Activated naive CD4-positive, alpha-beta T cell treated with anti-CD3 and anti-CD28 coated beads, Interleukin-2, amount 50 U/mL, for 72 hours (primary cell): ENCODE measurements around the gene ARMC8. TPM values are rescaled to one million over a fixed set of nuclear protein-coding genes. Genes with fewer than 3 reads are reported as not detected.
A peak's percentile ranks its signal among the peaks of the same experiment; 100 is the strongest.
"Not testable (repeated sequence)": the region's sequence is repeated elsewhere in the genome, so short reads cannot be mapped to it uniquely, and the experiment has no call there.

Experiments
- ATAC-seq, 2 donors: fragments of 150-1000 bp; cut with Tn5 transposase; 2 replicates each; pipeline ENCODE4 v1.10.0; 2021; ENCODE audit warnings: mild to moderate bottlenecking in 2 of 2, moderate library complexity in 2 of 2
- DNase-seq, 2 donors: peaks; one replicate each; pipeline ENCODE4 v3.0.0; 2021 to 2022; ENCODE audit warnings: low spot score in 2 of 2
- H3K27ac Mint-ChIP-seq, 2 donors: one replicate each; pipeline ENCODE4 v1.8.0; 2022; ENCODE audit warnings: mild to moderate bottlenecking in 2 of 2, mixed read lengths in 2 of 2
- H3K36me3 Mint-ChIP-seq, 2 donors: one replicate each; pipeline ENCODE4 v1.8.0; 2022; ENCODE audit warnings: mixed read lengths in 2 of 2
- H3K9me3 Mint-ChIP-seq, 2 donors: one replicate each; pipeline ENCODE4 v1.8.0; 2022; ENCODE audit warnings: mixed read lengths in 2 of 2
- total RNA-seq, 2 donors: library from RNA; stranded (reverse); gene quantifications; one replicate each; pipeline ENCODE4 v1.2.3, GENCODE V29; 2022

ARMC8 gene, protein sequence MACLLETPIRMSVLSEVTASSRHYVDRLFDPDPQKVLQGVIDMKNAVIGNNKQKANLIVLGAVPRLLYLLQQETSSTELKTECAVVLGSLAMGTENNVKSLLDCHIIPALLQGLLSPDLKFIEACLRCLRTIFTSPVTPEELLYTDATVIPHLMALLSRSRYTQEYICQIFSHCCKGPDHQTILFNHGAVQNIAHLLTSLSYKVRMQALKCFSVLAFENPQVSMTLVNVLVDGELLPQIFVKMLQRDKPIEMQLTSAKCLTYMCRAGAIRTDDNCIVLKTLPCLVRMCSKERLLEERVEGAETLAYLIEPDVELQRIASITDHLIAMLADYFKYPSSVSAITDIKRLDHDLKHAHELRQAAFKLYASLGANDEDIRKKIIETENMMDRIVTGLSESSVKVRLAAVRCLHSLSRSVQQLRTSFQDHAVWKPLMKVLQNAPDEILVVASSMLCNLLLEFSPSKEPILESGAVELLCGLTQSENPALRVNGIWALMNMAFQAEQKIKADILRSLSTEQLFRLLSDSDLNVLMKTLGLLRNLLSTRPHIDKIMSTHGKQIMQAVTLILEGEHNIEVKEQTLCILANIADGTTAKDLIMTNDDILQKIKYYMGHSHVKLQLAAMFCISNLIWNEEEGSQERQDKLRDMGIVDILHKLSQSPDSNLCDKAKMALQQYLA
- 10 to 100 TPM; 38.3 to 39.0 TPM for total RNA-seq

DNA sequence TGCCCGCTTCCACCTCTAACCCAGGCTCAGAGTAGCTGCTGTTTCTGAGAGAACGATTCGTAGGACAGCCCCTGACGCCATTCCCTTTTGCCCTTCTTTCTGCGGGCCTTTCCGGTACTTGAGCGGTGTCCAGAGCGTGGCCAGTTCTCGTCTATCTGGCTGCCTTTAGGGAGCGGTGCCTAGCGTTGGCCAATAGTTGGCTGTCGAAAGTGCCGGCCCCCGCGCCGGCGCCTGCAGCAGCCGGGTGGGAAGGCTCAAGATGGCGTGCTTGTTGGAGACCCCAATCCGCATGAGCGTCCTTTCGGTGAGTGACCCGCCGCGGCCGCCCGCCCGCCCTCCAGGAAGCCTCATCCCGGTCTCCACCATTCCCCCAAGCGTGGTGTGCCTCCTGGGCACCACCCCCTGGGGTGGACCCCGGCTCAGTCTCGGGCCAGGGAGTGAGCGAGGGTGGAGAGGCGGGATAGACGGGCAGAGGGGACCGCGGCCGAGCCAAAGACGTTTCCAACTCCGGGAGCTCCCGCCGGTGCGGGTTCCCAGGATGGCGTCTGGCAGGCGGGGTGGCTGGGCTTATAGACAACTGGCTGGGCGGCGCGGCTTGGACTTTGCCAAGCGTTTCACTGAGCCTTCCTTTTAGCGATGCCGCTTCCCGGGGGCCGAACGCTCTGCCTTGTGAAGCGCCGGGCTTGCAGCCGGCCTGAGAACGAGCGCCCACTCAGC, at the start of gene ARMC8:
Gene ARMC8, plus strand, starts transcription at position 6 of the 717 bp plus-strand sequence. Its CDS starts 254 bp downstream, at position 260.
- Mint-ChIP-seq H3K27ac (peak within 1 kb of the TSS; percentile 87 to 94), H3K9me3 (no peaks in the 10 kb centered on the region), H3K36me3 (no peaks in the 10 kb centered on the region)
- ATAC-seq (peak; percentile 56 to 75), DNase-seq (peak in 1 of 2 donors; percentile 61)

DNA sequence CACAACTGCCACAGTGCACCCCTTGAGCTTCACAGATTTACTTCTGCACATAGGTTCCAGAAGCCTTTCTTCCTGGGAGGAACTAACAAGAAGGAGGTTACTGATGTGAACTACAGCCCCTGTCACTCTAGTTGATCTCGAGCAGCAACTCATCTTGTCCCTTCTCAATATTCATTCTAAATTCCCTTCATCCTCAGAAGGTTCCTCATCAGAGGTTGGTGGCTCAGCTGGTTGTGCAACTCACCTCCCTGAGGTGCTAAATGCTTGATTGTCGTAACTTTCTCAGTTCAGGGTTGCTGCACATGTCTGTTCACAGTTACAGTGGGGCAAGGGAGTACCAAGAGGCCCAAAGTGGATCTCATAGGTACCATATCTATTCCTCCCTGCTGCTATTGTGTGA, 49.2 kb upstream of the ARMC8 start:
- no peak overlapping the region for H3K27ac Mint-ChIP-seq
- no peaks in the 10 kb centered on the region for H3K9me3 Mint-ChIP-seq
- H3K36me3 Mint-ChIP-seq, result no peaks in the 10 kb centered on the region

GRCh38 chr3:138139691-138140090, 47.4 kb upstream of the ARMC8 start:
- Mint-ChIP-seq H3K36me3 (no peaks in the 10 kb centered on the region), H3K9me3 (no peaks in the 10 kb centered on the region), H3K27ac (no peak overlapping the region)
- ATAC-seq, result no peak
- DNase-seq, result no peak

More for the DNA sequence above, 49.2 kb upstream of the ARMC8 start:
- DNase-seq (no peak), ATAC-seq (no peak)

DNA sequence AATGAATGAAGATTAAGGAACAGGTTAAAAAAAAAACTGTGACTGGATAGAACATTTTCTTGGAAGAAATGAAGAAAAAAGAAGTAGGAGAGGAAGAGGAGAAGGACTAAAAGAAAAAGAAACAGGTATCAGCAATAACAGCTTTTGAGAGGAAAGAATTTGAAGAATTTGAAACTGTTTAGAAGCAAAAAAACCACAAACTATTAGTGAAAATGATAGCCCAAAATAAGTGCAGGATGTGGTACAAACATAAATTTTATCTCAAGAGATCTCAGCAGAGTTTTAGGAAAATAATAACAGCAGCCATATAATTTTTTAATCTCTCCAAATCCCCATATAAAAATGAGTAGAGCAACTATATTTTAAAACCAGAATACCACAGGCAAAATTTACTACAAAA, 46.2 kb upstream of the ARMC8 start:
- DNase-seq, result no peak
- H3K36me3 Mint-ChIP-seq, result no peaks in the 10 kb centered on the region
- ATAC-seq, result no peak
- H3K27ac Mint-ChIP-seq, result no peak overlapping the region
- H3K9me3 Mint-ChIP-seq, result no peaks in the 10 kb centered on the region

GRCh38 chr3:138142181-138142580, 44.9 kb upstream of the ARMC8 start:
- H3K36me3 Mint-ChIP-seq, DNase-seq, H3K27ac Mint-ChIP-seq, H3K9me3 Mint-ChIP-seq, ATAC-seq: not testable (repeated sequence)

GRCh38 chr3:138148503-138148902, 38.6 kb upstream of the ARMC8 start:
- no peak for ATAC-seq
- Mint-ChIP-seq H3K9me3 (peaks cover 2% of the 10 kb centered on the region in 2 donors), H3K36me3 (no peaks in the 10 kb centered on the region), H3K27ac (no peak overlapping the region)
- no peak for DNase-seq

- H3K36me3 Mint-ChIP-seq, result peaks cover 0 to 9% of the 10 kb centered on the region in 2 donors
- H3K27ac Mint-ChIP-seq, result no peak overlapping the region
- peaks cover 10 to 13% of the 10 kb centered on the region in 2 donors for H3K9me3 Mint-ChIP-seq
- DNase-seq (no peak), ATAC-seq (no peak)
Observed at GRCh38 chr3:138154534-138154933, 32.6 kb upstream of the ARMC8 start.

DNA sequence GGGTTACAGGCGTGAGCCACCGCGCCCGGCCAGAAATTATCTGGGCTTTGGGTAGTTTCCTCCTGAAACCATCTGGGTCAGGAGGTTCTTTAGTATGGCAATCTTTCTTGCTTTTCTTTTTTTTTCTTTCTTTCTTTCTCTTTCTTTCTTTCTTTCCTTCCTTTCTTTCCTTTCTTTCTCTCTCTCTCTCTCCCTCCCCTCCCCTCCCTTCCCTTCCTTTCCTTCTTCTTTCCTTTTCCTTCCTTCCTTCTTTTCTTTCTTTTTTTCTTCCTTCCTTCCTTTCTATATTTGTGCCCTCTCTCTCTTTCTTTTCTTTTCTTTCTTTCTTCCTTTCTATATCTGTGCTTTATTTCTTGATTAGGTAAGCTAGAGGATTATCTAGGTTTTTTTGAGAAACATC, 29.4 kb upstream of the ARMC8 start:
- ATAC-seq (no peak), DNase-seq (no peak)
- peaks cover 10 to 13% of the 10 kb centered on the region in 2 donors for H3K9me3 Mint-ChIP-seq
- H3K27ac Mint-ChIP-seq, result no peak overlapping the region
- H3K36me3 Mint-ChIP-seq, result peaks cover 9 to 12% of the 10 kb centered on the region in 2 donors

GRCh38 chr3:138165061-138165460, 22.0 kb upstream of the ARMC8 start:
- Mint-ChIP-seq H3K9me3 (no peaks in the 10 kb centered on the region), H3K27ac (no peak overlapping the region), H3K36me3 (peaks cover 0 to 30% of the 10 kb centered on the region in 2 donors)
- DNase-seq, result no peak
- ATAC-seq, result no peak

GRCh38 chr3:138172625-138173024, 14.5 kb upstream of the ARMC8 start:
- Mint-ChIP-seq H3K27ac (no peak overlapping the region), H3K9me3 (no peaks in the 10 kb centered on the region), H3K36me3 (peaks cover 14 to 37% of the 10 kb centered on the region in 2 donors)
- ATAC-seq (no peak), DNase-seq (no peak)

DNA sequence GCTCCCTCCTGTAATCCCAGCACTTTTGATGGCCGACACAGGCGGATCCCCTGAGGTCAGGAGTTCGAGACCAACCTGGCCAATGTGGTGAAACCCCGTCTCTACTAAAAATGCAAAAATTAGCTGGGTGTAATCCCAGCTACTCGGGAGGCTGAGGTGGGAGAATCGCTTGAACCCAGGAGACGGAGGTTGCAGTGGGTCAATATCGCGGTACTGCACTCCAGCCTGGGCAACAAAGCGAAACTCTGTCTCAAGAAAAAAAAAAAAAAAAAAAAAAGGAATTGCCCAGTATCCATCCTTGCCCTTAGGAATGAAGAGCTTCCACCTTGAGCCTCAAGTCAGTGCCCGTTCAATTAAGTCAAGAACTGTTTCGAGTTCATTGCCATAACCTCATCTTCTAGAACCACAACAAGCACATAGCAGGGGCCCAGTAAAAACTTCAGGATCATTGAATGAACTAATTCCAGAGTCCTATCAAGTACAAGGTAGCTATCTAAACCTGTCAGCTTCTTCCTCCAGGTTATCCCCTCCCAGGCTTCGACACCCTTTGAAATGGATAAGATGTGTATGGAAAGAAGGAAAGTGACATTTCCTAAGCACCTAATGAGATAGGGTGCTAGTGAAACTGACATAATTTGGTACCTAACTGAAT, 13.2 kb upstream of the ARMC8 start:
- ATAC-seq, result peak in 1 of 2 donors; percentile 25
- Mint-ChIP-seq H3K27ac (peak overlapping the region; percentile 92 to 96), H3K9me3 (no peaks in the 10 kb centered on the region), H3K36me3 (peaks cover 14 to 37% of the 10 kb centered on the region in 2 donors)
- DNase-seq, result no peak

DNA sequence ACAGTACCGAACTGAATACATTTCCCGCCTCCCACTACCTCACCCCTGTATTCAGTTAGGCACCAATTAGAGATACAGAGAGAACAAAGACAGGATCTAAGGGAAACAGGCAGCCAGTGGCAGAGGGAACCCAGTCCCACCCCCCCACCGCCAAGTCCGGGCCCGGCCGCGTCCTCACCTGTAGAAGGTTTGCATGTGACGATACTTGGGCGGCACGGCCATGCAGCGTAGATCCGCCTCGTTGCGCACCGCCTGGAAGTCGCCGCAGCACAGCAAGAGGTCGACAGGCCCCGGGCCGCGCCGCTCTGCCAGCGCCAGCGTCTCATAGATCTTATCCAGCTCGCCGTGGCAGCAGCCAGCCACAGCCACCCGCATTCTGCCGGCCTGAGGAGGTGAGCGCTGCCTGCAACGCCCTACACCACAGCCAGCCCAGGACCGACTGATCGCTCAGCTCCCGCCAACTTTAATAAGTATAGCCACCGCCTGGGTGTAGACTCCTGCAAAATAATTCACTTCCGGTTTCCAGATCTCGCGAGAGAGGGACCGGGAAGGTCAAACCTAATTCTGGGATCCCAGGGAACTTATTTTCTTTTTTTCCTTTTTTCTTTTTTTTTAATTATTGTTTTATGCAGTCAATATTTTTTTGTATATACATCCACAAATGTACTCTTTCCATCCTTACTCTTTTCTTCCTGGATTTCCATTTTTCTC, 12.5 kb upstream of the ARMC8 start, which contains the start of gene DBR1:
Gene DBR1, minus strand, starts transcription at position 501 of the 711 bp plus-strand sequence. Its CDS starts 126 bp downstream, at position 375.
- peaks cover 14 to 37% of the 10 kb centered on the region in 2 donors for H3K36me3 Mint-ChIP-seq
- no peaks in the 10 kb centered on the region for H3K9me3 Mint-ChIP-seq
- peak within 1 kb of the TSS; percentile 92 to 96 for H3K27ac Mint-ChIP-seq
- ATAC-seq (peak; percentile 83 to 92), DNase-seq (peak; percentile 76 to 80)

GRCh38 chr3:138180375-138181029, 6.6 kb upstream of the ARMC8 start:
- H3K9me3 Mint-ChIP-seq, result no peaks in the 10 kb centered on the region
- H3K27ac Mint-ChIP-seq, result no peak overlapping the region
- ATAC-seq (peak; percentile 89 to 92), DNase-seq (peak in 1 of 2 donors; percentile 20)
- H3K36me3 Mint-ChIP-seq, result no peaks in the 10 kb centered on the region

GRCh38 chr3:138184994-138185393, 2.1 kb upstream of the ARMC8 start:
- no peaks in the 10 kb centered on the region for H3K9me3 Mint-ChIP-seq
- no peak for DNase-seq

GRCh38 chr3:138186221-138186620, 880 bp upstream of the ARMC8 start:
- ATAC-seq (no peak), DNase-seq (no peak)
- Mint-ChIP-seq H3K36me3 (no peaks in the 10 kb centered on the region), H3K27ac (peak overlapping the region in 1 of 2 donors; percentile 87), H3K9me3 (no peaks in the 10 kb centered on the region)

More at GRCh38 chr3:138184994-138185393, 2.1 kb upstream of the ARMC8 start:
- Mint-ChIP-seq H3K27ac (no peak overlapping the region), H3K36me3 (no peaks in the 10 kb centered on the region)
- no peak for ATAC-seq
